DND-41 (cell line): Measurements from ENCODE around the gene LEFTY2.
"Not testable (repeated sequence)": the region's sequence is repeated elsewhere in the genome, so short reads cannot be mapped to it uniquely, and the experiment has no call there.

ENCODE experiments used
- ATAC-seq: fragments of 200-7000 bp; cut with Tn5 transposase; 3 replicates; pipeline ENCODE4 v1.9.1; 2021; ENCODE audit warnings: low read depth; ENCODE audit not compliant: insufficient read depth
- DNase-seq: peaks from one replicate; pipeline ENCODE4 v3.0.0-alpha.2; 2020
- H2AFZ ChIP-seq: 2 replicates; pipeline ENCODE4 v1.6.0; 2012; ENCODE audit warnings: low read depth, low read length
- H3K27ac ChIP-seq: 2 replicates; pipeline ENCODE4 v1.5.1; 2012; ENCODE audit warnings: low read length, inconsistent platforms
- H3K27me3 ChIP-seq: fragments of 200-600 bp; sonication (generic); 2 replicates; pipeline ENCODE4 v1.6.0; 2012; ENCODE audit warnings: low read length, mild to moderate bottlenecking, inconsistent platforms; ENCODE audit not compliant: insufficient read depth, poor library complexity
- H3K36me3 ChIP-seq: 2 replicates; pipeline ENCODE4 v1.5.1; 2012; ENCODE audit warnings: low read length, inconsistent platforms; ENCODE audit not compliant: insufficient read depth
- H3K4me1 ChIP-seq: 2 replicates; pipeline ENCODE4 v1.5.1; 2012; ENCODE audit warnings: mild to moderate bottlenecking, low read length; ENCODE audit not compliant: insufficient read depth
- H3K4me2 ChIP-seq: 2 replicates; pipeline ENCODE4 v1.6.0; 2012; ENCODE audit warnings: mild to moderate bottlenecking, moderate library complexity, low read length, inconsistent platforms; ENCODE audit not compliant: insufficient read depth
- H3K4me3 ChIP-seq, 2 experiments: fragments of 200-600 bp in 1 of 2; shearing (Covaris generic) in 1 of 2; 2 replicates each; pipeline ENCODE4 v1.5.1; 2012 to 2016; ENCODE audit warnings: inconsistent platforms in 2 of 2, low read length in 2 of 2, mild to moderate bottlenecking in 2 of 2, low read depth in 1 of 2, moderate library complexity in 1 of 2
- H3K79me2 ChIP-seq: 2 replicates; pipeline ENCODE4 v1.6.0; 2012; ENCODE audit warnings: low read length, inconsistent platforms; ENCODE audit not compliant: insufficient read depth
- H3K9ac ChIP-seq: 2 replicates; pipeline ENCODE4 v1.6.0; 2012; ENCODE audit warnings: low read depth, mild to moderate bottlenecking, inconsistent platforms, low read length, moderate library complexity
- H3K9me3 ChIP-seq: 2 replicates; pipeline ENCODE4 v1.5.1; 2012; ENCODE audit warnings: low read length, moderate library complexity, mild to moderate bottlenecking, inconsistent platforms; ENCODE audit not compliant: insufficient read depth, severe bottlenecking
- H4K20me1 ChIP-seq: 2 replicates; pipeline ENCODE4 v1.6.0; 2012; ENCODE audit warnings: low read length; ENCODE audit not compliant: insufficient read depth
- EZH2 ChIP-seq: IDR thresholded peaks from 3 replicates; pipeline ENCODE4 v1.6.1; 2012; ENCODE audit warnings: borderline replicate concordance, low read depth, mild to moderate bottlenecking, moderate library complexity, low read length, inconsistent platforms; ENCODE audit not compliant: severe bottlenecking
- TF ChIP-seq, protein P1 (sequence below): IDR thresholded peaks from 2 replicates; pipeline ENCODE4 v1.5.1; 2012; ENCODE audit warnings: borderline replicate concordance, low read length, moderate library complexity, mild to moderate bottlenecking; ENCODE audit not compliant: poor library complexity, severe bottlenecking; ENCODE audit errors: extremely low read depth

LEFTY2 gene

DNA sequence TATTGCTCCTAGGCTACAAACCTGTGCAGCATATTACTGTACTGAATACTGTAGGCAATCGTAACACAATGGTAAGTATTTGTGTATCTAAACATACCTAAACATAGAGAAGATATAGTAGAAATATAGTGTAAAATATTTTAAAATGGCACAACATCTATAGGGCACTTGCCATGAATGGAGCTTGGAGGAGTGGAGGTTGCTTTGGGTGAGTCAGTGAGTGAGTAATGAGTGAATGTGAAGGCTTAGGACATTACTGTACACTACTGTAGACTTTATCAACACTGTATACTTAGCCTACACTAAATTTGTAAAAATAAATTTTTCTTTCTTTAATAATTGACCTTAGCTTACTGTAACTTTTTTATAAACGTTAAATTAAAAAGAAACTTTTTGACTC lies 7.9 kb downstream of the LEFTY2 start:
- ATAC-seq (no peak), DNase-seq (no peak)
- TF ChIP-seq EZH2: no peak
- TF ChIP-seq, protein P1, sequence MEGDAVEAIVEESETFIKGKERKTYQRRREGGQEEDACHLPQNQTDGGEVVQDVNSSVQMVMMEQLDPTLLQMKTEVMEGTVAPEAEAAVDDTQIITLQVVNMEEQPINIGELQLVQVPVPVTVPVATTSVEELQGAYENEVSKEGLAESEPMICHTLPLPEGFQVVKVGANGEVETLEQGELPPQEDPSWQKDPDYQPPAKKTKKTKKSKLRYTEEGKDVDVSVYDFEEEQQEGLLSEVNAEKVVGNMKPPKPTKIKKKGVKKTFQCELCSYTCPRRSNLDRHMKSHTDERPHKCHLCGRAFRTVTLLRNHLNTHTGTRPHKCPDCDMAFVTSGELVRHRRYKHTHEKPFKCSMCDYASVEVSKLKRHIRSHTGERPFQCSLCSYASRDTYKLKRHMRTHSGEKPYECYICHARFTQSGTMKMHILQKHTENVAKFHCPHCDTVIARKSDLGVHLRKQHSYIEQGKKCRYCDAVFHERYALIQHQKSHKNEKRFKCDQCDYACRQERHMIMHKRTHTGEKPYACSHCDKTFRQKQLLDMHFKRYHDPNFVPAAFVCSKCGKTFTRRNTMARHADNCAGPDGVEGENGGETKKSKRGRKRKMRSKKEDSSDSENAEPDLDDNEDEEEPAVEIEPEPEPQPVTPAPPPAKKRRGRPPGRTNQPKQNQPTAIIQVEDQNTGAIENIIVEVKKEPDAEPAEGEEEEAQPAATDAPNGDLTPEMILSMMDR: no peak
- Histone ChIP-seq H3K36me3 (no peaks in the 10 kb centered on the region), H3K9me3 (no peaks in the 10 kb centered on the region), H4K20me1 (no peaks in the 10 kb centered on the region), H3K4me1 (no peaks in the 10 kb centered on the region), H3K4me2 (no peak overlapping the region), H3K27me3 (no peaks in the 10 kb centered on the region), H3K4me3 (no peak overlapping the region), H3K9ac (no peak overlapping the region), H2AFZ (no peak overlapping the region), H3K27ac (no peak overlapping the region), H3K79me2 (no peaks in the 10 kb centered on the region)

DNA sequence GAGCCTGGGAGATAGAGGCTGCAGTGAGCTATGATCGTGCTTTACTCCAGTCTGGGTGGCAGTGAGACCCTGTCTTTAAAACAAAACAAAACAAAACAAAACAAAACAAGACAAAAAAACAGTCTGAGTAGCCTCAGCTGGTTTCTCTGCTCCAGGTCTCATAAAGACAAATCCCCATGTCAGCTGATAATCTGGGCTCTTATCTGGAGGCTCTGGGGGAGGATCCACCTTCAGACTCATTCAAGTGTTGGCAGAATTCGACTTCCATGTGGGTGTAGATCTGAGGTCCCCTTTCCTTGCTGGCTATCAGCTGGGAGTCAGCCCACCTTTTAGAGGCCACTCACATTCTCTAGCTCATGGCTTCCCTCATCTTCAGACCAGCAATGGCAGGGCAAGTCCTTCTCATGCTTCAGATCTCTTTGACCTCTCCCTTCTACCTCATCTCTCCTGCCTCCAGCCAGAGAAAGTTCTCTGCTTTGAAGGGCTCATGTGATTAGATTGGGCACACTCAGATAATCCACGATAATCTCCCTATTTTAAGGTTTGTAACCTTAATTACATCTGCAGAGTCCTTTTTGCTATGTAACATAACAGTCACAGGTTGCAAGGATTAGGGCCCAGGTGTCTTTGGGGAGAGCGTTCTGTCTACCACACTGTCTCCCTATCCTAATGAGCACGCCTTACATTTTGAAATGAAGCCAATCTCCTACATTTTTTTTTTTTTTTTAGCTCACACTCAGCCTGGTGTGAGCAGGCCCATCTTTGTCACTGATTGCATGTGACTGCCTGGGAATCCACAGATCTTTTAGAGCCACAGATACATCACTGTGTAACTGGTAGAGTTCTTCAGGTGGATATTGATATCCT lies 9.5 kb downstream of the LEFTY2 start:
- Histone ChIP-seq H3K9ac (no peak overlapping the region), H3K27ac (no peak overlapping the region), H2AFZ (peak overlapping the region; percentile 23; the same call in 1 of the 2 replicates), H3K4me1 (no peaks in the 10 kb centered on the region), H4K20me1 (no peaks in the 10 kb centered on the region), H3K9me3 (no peaks in the 10 kb centered on the region), H3K79me2 (no peaks in the 10 kb centered on the region), H3K36me3 (no peaks in the 10 kb centered on the region), H3K4me2 (no peak overlapping the region), H3K4me3 (no peak overlapping the region), H3K27me3 (no peaks in the 10 kb centered on the region)
- ATAC-seq (no peak), DNase-seq (no peak)
- no peak for TF ChIP-seq EZH2
- TF ChIP-seq, protein P1: no peak

DNA sequence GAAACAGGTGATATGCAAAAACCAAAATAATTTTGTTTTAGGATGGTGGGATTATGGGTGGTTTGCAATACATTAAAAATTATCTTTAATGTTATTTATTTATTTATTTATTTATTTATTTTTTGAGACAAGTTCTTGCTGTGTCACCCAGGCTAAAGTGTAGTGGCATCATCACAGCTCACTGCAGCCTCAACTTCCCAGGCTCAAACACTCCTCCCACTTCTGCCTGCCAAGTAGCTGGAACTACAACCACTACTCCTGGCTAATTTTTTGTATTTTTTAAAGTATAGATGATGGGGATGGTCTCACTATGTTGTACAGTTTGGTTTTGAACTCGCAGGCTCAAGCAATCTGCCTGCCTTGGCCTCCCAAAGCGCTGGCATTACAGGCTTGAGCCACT lies 10.5 kb downstream of the LEFTY2 start:
- ATAC-seq (no peak), DNase-seq (no peak)
- Histone ChIP-seq H2AFZ (no peak overlapping the region), H3K79me2 (no peaks in the 10 kb centered on the region), H3K9me3 (no peaks in the 10 kb centered on the region), H3K9ac (no peak overlapping the region), H4K20me1 (no peaks in the 10 kb centered on the region), H3K27me3 (no peaks in the 10 kb centered on the region), H3K36me3 (no peaks in the 10 kb centered on the region), H3K27ac (no peak overlapping the region), H3K4me1 (no peaks in the 10 kb centered on the region), H3K4me3 (no peak overlapping the region), H3K4me2 (no peak overlapping the region)
- TF ChIP-seq, protein P1: no peak

DNA sequence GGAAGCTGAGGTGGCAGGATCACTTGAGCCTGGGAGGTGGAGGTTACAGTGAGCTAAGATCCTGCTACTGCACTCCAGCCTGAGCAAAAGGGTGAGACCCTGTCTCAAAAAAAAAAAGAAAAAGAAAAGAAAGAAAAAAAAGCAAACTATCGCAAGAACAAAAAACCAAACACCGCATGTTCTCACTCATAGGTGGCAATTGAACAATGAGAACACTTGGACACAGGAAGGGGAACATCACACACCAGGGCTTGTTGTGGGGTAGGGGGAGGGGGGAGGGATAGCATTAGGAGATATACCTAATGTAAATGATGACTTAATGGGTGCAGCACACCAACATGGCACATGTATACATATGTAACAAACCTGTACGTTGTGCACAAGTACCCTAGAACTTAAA lies 11.6 kb downstream of the LEFTY2 start:
- ATAC-seq, H3K4me1 ChIP-seq, H3K9me3 ChIP-seq: not testable (repeated sequence)

More for the DNA sequence above, 11.6 kb downstream of the LEFTY2 start:
- H3K79me2 ChIP-seq, H3K4me2 ChIP-seq, DNase-seq, H3K9ac ChIP-seq, H3K27me3 ChIP-seq, H3K36me3 ChIP-seq, H3K4me3 ChIP-seq, H4K20me1 ChIP-seq, H2AFZ ChIP-seq, H3K27ac ChIP-seq: not testable (repeated sequence)
